GM19463 (cell line): Measurements from ENCODE around the gene SPACA4.

ENCODE experiments used
- ATAC-seq: cut with Tn5 transposase; IDR thresholded peaks from one replicate; pipeline ENCODE4 v1.9.1; 2021; ENCODE audit warnings: mild to moderate bottlenecking, moderate library complexity; ENCODE audit not compliant: unreplicated experiment

Gene SPACA4

DNA sequence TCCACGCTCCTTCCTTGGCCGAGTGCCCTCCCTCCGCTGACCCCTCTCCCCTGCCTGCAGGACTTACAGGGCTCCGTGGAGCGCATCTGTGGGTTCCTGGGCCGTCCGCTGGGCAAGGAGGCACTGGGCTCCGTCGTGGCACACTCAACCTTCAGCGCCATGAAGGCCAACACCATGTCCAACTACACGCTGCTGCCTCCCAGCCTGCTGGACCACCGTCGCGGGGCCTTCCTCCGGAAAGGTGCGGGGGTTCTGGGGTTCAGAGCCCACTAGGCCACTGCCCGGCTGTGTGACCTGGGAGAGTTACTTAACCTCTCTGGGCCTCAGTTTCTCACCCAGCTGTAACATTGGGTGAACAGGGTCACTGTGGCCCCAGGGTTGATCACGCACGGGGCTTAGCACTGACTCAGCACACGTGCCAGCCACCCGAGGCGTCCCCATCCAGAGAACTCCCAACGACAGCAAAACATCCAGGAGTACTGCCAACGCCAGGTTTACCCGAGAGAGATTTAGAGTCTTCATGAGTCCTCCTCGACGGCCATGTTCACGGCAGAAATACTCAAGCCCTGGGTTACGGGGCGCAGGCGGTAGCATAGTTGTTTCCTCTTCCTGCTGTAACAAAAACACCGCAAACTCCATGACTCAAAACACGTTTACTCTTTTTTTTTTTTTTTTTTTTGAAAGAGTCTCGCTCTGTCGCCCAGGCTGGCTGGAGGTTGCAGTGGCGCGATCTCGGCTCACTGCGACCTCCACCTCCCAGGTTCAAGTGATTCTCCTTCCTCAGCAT lies 9.7 kb upstream of the SPACA4 start:
- ATAC-seq = no peak

DNA sequence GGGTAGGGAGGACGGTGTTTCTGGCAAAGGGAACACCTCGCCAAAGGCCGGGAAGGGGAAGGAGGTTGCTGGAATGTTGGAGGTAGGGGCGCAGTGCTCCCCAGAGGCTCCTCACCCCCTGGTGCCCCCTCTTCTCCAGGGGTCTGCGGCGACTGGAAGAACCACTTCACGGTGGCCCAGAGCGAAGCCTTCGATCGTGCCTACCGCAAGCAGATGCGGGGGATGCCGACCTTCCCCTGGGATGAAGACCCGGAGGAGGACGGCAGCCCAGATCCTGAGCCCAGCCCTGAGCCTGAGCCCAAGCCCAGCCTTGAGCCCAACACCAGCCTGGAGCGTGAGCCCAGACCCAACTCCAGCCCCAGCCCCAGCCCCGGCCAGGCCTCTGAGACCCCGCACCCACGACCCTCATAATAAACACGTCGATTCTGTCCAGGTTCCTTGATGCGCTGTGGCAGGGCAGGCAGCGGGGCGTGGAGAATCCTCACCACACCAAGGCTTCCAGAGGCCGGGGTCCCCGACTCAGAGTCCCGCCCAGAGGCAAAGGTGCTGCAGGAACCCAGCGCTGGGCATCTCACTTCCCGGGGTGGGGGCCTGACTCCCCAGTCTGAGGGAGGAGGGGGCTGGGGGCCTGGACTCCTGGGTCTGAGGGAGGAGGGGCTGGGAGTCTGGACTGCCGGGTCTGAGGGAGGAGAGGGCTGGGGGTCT lies 7.4 kb upstream of the SPACA4 start:
- ATAC-seq = no peak

DNA sequence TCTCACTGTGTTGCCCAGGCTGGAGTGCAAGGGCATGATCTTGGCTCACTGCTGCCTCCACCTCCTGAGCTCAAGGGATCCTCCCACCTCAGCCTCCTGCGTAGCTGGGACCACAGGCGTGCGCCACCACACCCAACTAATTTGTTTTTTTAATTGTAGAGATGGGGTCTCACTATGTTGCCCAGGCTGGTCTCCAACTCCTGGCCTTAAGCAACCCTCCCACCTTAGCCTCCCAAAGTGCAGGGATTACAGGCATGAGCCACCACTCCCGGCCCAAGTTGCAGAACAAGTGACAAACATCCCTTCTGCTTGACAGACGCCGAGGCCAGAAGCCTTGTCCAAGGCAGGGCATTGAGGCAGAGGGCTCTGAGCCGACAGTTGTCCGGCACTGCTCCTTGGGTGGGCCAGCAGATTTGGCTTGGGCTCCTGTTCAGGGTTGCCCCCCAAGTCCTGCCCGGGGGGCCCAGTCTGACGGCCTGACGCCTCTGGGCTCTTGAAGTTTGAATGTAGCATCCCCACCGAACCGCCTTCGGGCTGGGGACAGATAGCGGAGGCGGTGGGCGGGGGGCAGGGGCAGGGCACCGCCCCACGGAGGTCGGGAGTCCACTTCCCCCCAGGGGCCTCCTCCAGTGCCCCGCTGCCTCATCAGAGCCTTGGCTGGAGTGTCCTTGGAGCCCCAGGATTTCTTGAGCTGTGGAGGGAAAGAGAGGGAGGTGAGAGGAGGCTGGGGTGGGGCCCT lies 5.7 kb upstream of the SPACA4 start:
- no peak for ATAC-seq

DNA sequence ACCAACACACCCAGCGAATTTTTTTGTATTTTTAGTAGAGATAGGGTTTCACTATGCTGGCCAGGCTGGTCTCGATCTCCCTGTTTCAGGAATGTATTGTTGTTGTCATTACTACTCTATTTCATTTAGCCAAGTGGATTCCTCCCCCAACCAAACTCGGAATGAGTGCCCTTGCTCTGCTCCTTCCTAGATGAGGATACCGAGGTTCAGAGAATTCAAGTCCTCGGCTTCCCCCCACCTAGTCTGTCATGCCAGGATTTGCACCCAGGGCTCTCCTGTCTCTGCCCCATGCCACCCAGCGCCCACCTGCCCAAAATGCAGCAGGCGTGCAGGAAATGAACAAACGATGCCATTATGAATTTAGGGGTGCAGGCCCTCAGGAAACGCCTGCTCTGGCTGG lies 3.5 kb upstream of the SPACA4 start:
- no peak for ATAC-seq

DNA sequence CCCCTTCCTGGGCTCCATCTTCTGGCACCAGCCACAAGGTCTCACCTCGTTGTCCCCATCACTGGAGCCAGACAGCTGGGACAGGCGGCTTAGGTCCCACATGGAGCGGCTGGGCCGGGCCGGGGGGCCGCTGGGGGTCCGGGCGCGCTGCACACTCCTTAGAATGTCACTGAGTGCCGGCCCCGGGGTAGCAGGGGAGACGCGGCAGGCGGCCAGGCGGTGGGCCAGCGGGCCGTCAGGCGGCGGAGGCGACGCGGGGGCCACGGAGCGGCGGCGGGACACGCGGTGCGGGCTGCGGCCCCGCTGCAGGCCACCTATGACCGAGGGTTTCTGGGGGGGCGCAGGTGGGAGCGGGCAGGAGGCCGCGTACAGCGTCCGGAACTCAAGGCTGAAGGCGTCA lies 3.1 kb upstream of the SPACA4 start:
- ATAC-seq = no peak

DNA sequence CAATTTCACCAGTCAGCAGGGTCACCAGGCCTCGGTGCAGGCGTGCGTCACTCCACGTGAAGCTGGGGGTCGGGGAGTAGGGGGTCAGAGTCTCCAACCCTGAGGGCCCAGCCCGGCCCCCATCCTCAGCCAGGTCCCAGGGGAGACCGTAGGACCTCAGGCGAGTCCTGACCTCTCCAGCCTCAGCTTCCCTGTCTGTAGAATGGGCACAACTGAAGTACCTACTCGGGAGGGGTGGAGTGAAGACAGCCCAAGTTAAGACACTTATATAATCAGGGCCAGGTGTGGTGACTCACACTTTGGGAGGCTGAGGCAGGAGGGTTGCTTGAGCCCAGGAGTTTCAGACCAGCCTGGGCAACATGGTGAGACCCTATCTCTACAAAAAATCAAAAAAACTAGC lies 2.7 kb upstream of the SPACA4 start:
- no peak for ATAC-seq

DNA sequence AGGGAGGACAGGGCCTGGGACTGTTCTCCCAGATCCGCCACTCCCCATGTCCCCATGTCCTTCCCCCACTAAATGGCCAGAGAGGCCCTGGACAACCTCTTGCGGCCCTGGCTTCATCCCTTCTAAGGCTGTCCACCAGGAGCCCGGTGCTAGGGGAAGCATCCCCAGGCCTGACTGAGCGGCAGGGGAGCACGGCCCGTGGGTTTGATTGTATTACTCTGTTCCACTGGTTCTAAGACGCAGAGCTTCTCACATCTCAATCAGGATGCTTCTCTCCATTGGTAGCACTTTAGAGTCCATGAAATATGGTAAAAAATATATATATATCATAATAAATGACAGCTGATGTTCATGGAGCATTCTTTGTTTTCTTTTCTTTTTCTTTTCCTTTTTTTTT lies 815 bp downstream of the SPACA4 start:
- ATAC-seq = no peak

DNA sequence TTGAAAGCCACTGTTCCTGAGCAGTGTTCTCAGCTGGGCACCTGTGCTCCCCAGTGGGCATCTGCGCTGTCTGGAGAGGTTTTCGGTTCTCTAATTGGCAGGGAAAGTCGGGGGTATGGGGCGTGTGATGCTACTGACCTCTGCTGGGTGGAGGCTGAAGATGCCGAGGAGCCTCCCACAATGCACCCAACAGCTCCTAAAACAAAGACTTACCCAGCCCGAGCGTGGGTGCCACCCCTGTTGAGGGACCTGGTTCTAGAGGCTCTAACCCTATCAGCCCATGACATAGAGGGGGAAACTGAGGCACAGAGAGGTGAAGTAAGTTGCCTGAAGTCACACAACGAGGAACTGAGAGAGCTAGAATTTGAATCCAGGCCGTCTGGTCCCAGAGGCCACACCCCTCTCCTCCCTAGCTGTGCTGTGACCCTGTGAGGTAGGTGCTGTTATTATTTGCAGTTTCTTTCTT lies 2.3 kb downstream of the SPACA4 start:
- no peak for ATAC-seq

DNA sequence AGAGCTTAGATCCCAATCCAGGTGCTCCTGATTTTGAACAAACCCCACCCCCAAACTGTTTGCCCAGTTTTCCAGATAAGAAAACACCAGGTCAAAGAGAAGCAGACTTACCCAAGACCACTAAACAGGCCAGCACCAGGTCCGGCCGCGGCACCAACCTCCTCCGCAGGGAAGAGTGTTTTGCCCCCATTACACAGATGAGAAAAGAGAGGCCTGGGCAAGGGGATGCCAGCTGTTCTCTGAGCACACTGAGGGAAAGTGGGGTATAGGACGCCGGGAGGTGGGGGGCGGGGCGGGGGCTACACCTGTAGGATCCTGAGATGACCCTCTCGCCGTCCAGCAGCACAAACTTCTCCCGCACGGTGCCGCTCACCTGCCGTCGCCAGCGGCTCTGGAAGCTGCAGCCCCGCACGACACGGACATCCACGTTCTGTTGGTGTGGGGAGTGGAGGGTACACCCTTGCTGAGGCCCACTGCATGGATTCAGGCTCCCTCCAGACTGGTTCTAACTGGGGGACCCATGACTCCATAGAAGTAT lies 3.1 kb downstream of the SPACA4 start:
- ATAC-seq = no peak

DNA sequence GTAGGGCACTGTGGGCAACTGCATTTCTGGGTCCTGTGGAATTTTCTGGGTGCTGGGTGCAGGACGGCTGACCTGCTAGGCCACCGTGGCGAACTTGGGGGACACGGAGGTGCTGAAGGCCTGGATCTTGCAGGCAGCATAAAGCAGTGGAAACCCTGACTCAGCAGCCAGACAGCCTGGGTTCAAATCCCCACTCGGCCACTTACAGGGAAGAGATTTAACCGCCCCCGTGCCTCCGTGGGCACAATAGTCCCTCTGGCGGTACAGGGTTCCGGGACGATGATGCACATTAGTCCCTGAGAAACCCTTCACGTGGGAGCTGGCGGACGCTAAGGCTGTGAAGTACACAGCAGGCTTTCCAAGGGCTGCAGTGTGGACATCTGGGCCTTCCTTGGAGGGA lies 5.3 kb downstream of the SPACA4 start:
- no peak for ATAC-seq

DNA sequence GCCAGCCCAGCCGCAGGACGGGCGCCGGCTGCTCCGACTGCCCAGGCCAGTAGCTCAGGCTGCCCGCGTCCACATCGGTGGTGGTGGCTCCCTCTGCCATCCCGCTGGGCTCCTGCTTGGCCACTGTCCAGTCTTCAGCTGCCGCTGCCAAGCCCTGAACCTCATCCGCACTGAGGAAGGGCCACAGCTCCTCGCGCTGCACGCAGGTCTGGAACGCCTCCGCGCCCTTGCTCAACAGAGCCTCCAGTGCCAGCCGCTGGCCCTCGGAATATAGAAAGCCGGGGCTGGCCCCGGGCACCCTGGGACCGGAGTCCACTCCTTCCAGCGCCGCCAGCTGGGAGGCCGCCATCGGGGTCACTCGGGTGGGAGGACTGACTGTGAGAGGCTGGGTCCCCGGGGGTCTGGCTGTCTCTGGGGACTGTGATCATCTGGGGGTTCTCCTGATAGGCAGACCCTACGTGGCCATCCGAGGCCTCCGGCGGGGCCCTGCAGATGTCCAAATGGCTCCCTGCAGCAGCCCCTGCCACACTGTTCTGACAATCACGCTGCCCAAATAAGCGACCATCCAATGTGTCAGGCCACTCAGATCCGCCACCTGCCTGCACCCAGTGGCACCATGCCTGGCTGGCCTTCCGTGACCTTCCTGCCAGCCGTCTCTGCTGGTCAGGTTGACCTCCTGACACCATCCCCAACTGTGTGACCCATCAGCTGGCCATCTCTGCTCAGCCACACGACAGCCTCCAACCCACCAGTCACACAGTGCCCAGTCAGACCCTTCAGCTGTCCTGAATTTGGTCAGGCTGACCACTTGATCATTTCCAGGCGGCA lies 6.7 kb downstream of the SPACA4 start:
- ATAC-seq = no peak

DNA sequence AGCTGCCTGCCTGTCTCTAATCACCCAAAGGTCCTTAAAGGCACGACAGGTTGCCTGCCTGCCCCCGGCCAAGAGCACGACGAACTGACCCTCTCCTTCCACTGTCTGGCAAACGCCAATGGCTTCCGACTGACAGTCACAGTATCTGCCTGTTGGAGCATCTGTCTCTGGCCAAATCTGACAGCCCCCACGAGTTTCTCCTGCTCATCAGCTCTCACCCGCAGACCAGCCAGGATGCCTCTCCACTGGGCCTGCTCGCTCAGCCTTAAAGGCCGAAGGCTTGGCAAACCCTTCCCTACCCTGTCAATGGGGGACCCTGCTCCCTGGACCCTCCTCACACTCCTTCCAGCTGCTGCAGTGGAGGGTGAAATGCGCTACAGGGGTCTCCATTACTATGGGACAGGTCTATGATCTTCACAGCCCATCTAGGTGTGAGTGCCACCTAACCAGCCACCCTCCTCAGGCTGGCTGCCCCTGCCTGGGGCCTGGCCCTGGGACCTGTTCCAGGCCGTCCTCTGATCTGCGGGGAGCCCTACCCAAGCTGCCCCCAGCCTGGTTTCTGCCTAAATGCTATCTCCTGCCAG lies 7.4 kb downstream of the SPACA4 start:
- ATAC-seq = no peak

DNA sequence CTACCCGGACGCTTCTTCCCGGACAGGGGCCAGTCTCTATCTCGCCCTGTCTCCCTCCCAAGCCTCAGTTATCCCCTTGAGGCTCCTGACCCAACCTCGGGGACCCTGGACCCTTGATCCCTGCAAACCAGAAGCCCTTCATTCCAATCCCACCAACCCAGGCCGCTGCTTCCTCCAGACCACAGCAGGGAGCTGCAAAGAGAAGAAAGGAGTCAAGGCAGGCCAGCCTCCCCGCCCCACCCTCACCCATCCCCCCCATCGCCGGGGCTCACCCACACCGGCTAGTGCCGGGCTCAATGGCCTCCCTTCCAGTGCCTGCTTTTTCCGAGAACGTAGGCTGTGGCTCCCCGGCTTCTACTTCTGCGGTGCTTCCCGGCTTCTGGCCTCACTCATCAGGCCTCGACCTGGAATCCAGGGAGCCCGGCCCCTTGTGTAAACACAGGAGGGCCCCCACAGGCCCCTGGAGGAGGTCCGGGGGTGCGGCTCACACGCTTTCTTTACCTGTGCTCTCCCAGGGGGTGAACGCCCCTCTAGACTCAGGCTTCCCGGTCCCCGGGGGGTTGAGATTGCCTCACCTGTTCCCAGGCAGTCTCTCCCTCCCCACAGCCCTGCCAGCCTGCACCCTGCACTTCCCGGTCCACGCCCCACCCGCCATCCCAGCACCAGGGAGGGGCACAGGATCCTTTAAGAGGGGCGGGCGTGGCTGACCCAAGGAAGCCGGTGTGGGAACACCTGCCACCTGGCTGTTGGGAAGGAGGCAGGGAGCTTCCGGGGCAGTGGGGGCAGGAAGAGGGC lies 8.1 kb downstream of the SPACA4 start, which contains the start of gene FAM83E:
Gene FAM83E, minus strand, starts transcription at position 641 of the 795 bp plus-strand sequence. CDS start 1,704 bp downstream, outside the sequence.
- no peak for ATAC-seq

DNA sequence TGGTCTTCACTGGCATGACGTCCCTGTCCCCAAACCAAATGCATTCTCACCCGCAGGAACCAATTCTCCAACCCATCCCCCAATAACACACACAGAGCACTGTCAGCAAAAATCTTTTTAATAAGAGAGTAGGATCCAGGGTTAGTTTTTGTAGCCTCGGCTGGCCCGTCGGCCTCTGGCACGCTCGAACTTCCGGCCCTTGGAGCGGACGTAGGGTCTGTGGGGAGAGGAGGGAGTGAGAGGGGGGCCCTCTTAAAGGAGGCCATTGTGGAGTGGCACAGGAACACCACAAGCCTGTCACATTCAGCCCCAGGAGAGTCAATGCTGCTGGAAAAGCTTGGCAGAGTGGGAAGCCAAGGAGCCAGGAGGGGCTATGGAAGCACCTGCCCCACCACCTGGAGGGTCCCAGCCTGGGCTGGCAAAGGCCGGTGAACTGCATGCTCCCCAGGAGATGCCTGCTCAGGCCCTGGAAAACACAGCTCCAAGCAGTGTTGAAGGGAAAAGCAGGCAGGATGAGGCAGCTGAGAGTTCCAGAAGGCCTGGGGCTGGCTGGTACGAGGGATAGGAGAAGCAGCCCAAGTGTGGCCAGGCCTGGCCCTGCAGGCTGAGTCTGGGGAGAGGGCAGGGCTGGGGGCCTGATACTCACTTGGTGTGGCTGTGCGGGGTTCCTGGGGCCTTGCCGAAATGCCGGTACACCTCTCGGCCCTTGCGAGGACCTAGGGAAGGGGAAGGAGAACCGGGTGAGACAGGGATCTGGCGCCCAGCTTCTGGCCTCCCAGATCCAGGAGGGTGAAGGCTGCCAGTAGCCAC lies 8.9 kb downstream of the SPACA4 start:
- ATAC-seq = no peak

DNA sequence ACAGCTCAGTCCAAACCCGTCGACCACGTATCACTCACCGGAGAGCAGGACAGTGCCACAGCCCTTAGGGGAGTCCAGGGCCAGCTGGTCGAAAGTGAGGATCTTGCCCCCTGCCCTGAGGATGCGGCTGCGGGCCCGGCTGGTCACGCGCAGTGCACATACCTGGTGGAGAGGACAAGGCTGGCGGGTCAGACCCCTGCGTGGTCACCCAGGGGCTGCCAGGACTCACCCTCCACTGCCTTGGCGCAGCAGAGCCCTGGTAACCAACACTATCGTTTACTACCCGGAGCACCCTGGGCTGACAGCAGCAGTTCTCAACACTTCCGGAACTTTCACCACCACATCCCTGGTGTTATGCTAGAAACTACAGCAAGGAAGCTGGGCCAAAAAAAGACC lies 9.5 kb downstream of the SPACA4 start:
- no peak for ATAC-seq

DNA sequence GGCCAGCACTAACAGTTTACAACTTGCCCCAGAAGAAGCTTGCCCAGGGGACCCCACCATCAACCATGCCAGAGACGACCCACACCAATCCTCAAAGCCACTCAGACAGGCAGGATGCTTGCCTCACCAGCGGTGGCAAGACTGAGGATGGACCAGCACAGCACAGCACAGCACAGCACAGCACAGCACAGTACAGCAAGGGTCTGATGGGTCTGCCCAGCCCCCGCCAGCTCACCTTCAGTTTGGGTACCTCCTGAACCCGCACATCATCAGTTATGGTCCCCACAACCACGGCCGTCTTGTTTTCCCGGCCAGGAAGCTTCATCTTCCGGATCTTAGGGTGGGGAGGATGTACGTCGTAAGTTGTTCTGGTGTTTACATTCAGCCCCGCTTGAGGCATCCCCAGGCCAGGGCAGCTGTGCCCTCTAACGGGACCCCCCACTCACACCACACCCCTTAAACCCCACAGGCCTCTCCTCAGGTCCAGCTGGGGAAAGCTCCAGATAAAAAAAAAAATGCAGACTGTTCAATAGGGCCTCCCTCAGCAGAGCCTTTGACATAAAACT lies 10.0 kb downstream of the SPACA4 start:
- ATAC-seq = no peak

DNA sequence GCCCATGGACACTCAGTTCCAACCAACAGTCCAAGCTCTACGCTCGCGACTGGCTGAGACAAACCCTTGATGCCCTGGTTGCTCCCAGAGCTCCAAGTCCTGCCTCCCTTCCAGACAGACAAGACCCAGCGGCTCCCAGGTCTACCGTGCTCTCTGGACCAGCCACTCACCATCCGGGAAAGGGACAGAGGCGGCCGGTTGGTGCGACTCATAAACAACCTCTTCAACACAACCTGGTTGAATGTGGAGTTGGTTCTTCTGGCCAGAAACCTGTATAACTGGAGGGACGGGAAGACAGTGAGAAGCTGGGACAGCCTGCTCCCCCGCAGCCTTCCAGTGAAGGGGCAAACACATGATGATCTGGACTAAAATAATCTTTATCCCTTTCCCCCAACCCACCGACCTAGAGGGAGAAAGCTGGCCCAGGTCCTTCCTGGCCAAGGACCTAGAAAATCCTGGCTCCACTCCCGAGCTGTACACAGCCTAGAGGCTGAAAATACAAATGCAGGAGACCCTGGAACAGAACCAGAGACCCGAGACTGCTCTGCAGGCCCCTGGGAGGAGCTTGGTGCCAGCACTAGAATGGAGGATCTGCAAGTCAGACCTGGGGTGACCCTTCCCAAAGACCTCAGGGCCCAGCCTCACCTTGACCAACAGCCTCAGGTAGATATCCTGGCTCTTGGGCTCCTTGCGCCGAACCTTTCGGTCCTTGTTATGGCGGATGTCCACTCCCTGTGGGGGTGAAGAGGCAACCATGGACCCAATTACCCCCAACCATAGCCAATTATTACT lies 10.8 kb downstream of the SPACA4 start:
- ATAC-seq = no peak
